Measurements from ENCODE around the gene TBK1. TPM values are rescaled to one million over a fixed set of nuclear protein-coding genes. Genes with fewer than 3 reads are reported as not detected.

Gene TBK1
- total RNA-seq, 2 experiments from 2014 or later, result 22.7 to 29.5 TPM

- Histone ChIP-seq H3K36me3 (ENCODE audit: insufficient read depth, low read length) (no peaks in the 10 kb centered on the region), H3K9me2 (ENCODE audit: insufficient read depth, low read length) (no peaks in the 10 kb centered on the region), H4K20me1 (ENCODE audit: insufficient read depth, low read length) (no peaks in the 10 kb centered on the region), H3K79me2 (ENCODE audit: insufficient read depth, low read depth, low read length) (no peaks in the 10 kb centered on the region), H3K9me3 (ENCODE audit: low read length) (no peaks in the 10 kb centered on the region), H3K4me3 (ENCODE audit: low read depth, low read length, poor library complexity, severe bottlenecking) (no peak overlapping the region), H3K4me2 (ENCODE audit: low read length) (no peak overlapping the region), H2AFZ (ENCODE audit: low read length) (no peak overlapping the region), H3K27ac (ENCODE audit: low read depth, low read length, poor library complexity, severe bottlenecking) (no peak overlapping the region), H3K4me1 (ENCODE audit: insufficient read depth, low read length, poor library complexity, severe bottlenecking) (no peaks in the 10 kb centered on the region)
- no peak for TF ChIP-seq CTCF (conservative IDR thresholded peaks at IDR 0.05; ENCODE audit: low read length)
- no peak for TF ChIP-seq EZH2phosphoT487 (IDR thresholded peaks at IDR 0.05; ENCODE audit: borderline replicate concordance, low read depth, low read length)
- CTCF ChIA-PET (ENCODE audit: unreplicated experiment), result no interaction called here
- no TSS peak for BruUV-seq (replicated peaks)
- POLR2A ChIA-PET, result interaction anchor here (2.5 kb wide), 1 partner anchor 8 kb away, joined by 8 read pairs; no protein-coding TSS in a partner anchor
- no peak for DNase-seq (ENCODE audit: low spot score)
- intact Hi-C loops (cut with micrococcal nuclease; ENCODE audit: unreplicated experiment), result no loop called here
These were observed 74.9 kb downstream of the TBK1 start for GRCh38 chr12:64526859-64527258.

- ChIA-PET POLR2A (interaction anchor here (0.6 to 2.5 kb wide), 2 partner anchors 10 to 298 kb away, joined by 3 to 8 read pairs; no protein-coding TSS in a partner anchor), CTCF (ENCODE audit: unreplicated experiment) (no interaction called here)
- Histone ChIP-seq H4K20me1 (ENCODE audit: insufficient read depth, low read length) (no peaks in the 10 kb centered on the region), H3K9me3 (ENCODE audit: low read length) (no peaks in the 10 kb centered on the region), H3K36me3 (ENCODE audit: insufficient read depth, low read length) (no peaks in the 10 kb centered on the region), H3K9me2 (ENCODE audit: insufficient read depth, low read length) (no peaks in the 10 kb centered on the region), H3K4me2 (ENCODE audit: low read length) (no peak overlapping the region), H3K79me2 (ENCODE audit: insufficient read depth, low read depth, low read length) (no peaks in the 10 kb centered on the region), H3K4me3 (ENCODE audit: low read depth, low read length, poor library complexity, severe bottlenecking) (no peak overlapping the region), H3K4me1 (ENCODE audit: insufficient read depth, low read length, poor library complexity, severe bottlenecking) (no peaks in the 10 kb centered on the region), H3K27ac (ENCODE audit: low read depth, low read length, poor library complexity, severe bottlenecking) (no peak overlapping the region), H2AFZ (ENCODE audit: low read length) (no peak overlapping the region)
- no peak for DNase-seq (ENCODE audit: low spot score)
- intact Hi-C loops (cut with micrococcal nuclease; ENCODE audit: unreplicated experiment), result no loop called here
- BruUV-seq (replicated peaks), result no TSS peak
- no peak for TF ChIP-seq CTCF (conservative IDR thresholded peaks at IDR 0.05; ENCODE audit: low read length)
- no peak for TF ChIP-seq EZH2phosphoT487 (IDR thresholded peaks at IDR 0.05; ENCODE audit: borderline replicate concordance, low read depth, low read length)
These were observed 76.7 kb downstream of the TBK1 start for GRCh38 chr12:64528616-64529015.

GRCh38 chr12:64530566-64530965, 78.6 kb downstream of the TBK1 start:
- H3K4me1 ChIP-seq (ENCODE audit: insufficient read depth, low read length, poor library complexity, severe bottlenecking), result no peaks in the 10 kb centered on the region
- DNase-seq (ENCODE audit: low spot score), result no peak
- no peaks in the 10 kb centered on the region for H3K79me2 ChIP-seq (ENCODE audit: insufficient read depth, low read depth, low read length)
- no peak overlapping the region for H2AFZ ChIP-seq (ENCODE audit: low read length)
- H3K4me2 ChIP-seq (ENCODE audit: low read length), result no peak overlapping the region
- H4K20me1 ChIP-seq (ENCODE audit: insufficient read depth, low read length), result no peaks in the 10 kb centered on the region
- H3K9me3 ChIP-seq (ENCODE audit: low read length), result no peaks in the 10 kb centered on the region
- H3K9me2 ChIP-seq (ENCODE audit: insufficient read depth, low read length), result no peaks in the 10 kb centered on the region
- intact Hi-C loops (cut with micrococcal nuclease; ENCODE audit: unreplicated experiment), result no loop called here
- no TSS peak for BruUV-seq (replicated peaks)
- H3K4me3 ChIP-seq (ENCODE audit: low read depth, low read length, poor library complexity, severe bottlenecking), result no peak overlapping the region
- no peak overlapping the region for H3K27ac ChIP-seq (ENCODE audit: low read depth, low read length, poor library complexity, severe bottlenecking)
- CTCF ChIA-PET (ENCODE audit: unreplicated experiment), result no interaction called here
- TF ChIP-seq CTCF (conservative IDR thresholded peaks at IDR 0.05; ENCODE audit: low read length) (no peak), EZH2phosphoT487 (IDR thresholded peaks at IDR 0.05; ENCODE audit: borderline replicate concordance, low read depth, low read length) (no peak)
- H3K36me3 ChIP-seq (ENCODE audit: insufficient read depth, low read length), result no peaks in the 10 kb centered on the region
- POLR2A ChIA-PET, result interaction anchor here (0.6 kb wide), 1 partner anchor 624 kb away, joined by 3 read pairs; no protein-coding TSS in a partner anchor

Measured in OCI-LY7 (cell line).